HepG2 (cell line): Measurements from ENCODE around the gene PAK6.

ENCODE experiments used
- BHLHE40 ChIP-seq: IDR thresholded peaks from 2 replicates; pipeline ENCODE4 v1.6.1; 2011; ENCODE audit warnings: low read length, improper control_type of control experiment
- EP300 ChIP-seq, 3 experiments: sonication (generic) in 1 of 3; formaldehyde crosslinking in 1 of 3; IDR thresholded peaks; 2 replicates each; pipeline versions ENCODE4 v1.5.1 to v1.6.1; 2011 to 2020; ENCODE audit warnings: low read depth in 2 of 3, low read length in 2 of 3, borderline replicate concordance in 1 of 3, improper control_type of control experiment in 1 of 3, mild to moderate bottlenecking in 1 of 3, missing genetic modification reagents in 1 of 3, moderate library complexity in 1 of 3
- FIP1L1 ChIP-seq: fragments of 200-400 bp; formaldehyde crosslinking; IDR thresholded peaks from 2 replicates; pipeline ENCODE4 v1.6.1; 2018; ENCODE audit warnings: low read depth, mild to moderate bottlenecking, low read length, moderate library complexity, borderline replicate concordance; ENCODE audit not compliant: insufficient read depth
- FOXA3 ChIP-seq: IDR thresholded peaks from 2 replicates; pipeline ENCODE4 v1.6.1; 2016; ENCODE audit warnings: missing genetic modification reagents, missing compliant biosample characterization
- POLR2A ChIP-seq, 2 experiments: IDR thresholded peaks; 2 replicates each; pipeline ENCODE4 v1.6.1; 2011; ENCODE audit warnings: low read depth in 2 of 2, low read length in 2 of 2, mild to moderate bottlenecking in 1 of 2, moderate library complexity in 1 of 2; ENCODE audit not compliant: insufficient read depth in 1 of 2
- POLR2AphosphoS5 ChIP-seq: IDR thresholded peaks from 2 replicates; pipeline ENCODE4 v1.6.1; 2012; ENCODE audit warnings: low read depth, low read length
- TCF12 ChIP-seq, 2 experiments: fragments of 450-650 bp in 1 of 2; sonication (generic) in 1 of 2; formaldehyde crosslinking in 1 of 2; IDR thresholded peaks; 2 replicates each; pipeline versions ENCODE4 v1.6.1 to v1.8.0; 2017 to 2022; ENCODE audit warnings: antibody characterized with exemption in 1 of 2, mild to moderate bottlenecking in 1 of 2, missing genetic modification reagents in 1 of 2, moderate library complexity in 1 of 2
- ZFP36 ChIP-seq: fragments of 150-350 bp; IDR thresholded peaks from 2 replicates; pipeline ENCODE4 v1.6.1; 2018; ENCODE audit warnings: borderline replicate concordance, low read length, low read depth; ENCODE audit not compliant: partially characterized antibody
- ZFP90 ChIP-seq: sonication (generic); formaldehyde crosslinking; IDR thresholded peaks from 2 replicates; pipeline ENCODE4 v1.8.0; 2022; ENCODE audit warnings: missing genetic modification reagents, mild to moderate bottlenecking, inconsistent platforms, borderline replicate concordance
- ZNF354B ChIP-seq: sonication (generic); formaldehyde crosslinking; IDR thresholded peaks from 2 replicates; pipeline ENCODE4 v1.8.0; 2022; ENCODE audit warnings: mild to moderate bottlenecking, missing genetic modification reagents
- ZNF792 ChIP-seq: IDR thresholded peaks from 2 replicates; pipeline ENCODE4 v1.6.1; 2016
- TF ChIP-seq, protein P1 (sequence below): sonication (generic); formaldehyde crosslinking; IDR thresholded peaks from 2 replicates; pipeline ENCODE4 v1.4.0; 2020; ENCODE audit warnings: mild to moderate bottlenecking, missing genetic modification reagents, borderline replicate concordance
- TF ChIP-seq, protein P2 (sequence below): IDR thresholded peaks from 2 replicates; pipeline ENCODE4 v1.6.1; 2016; ENCODE audit warnings: low read depth, borderline replicate concordance

DNA sequence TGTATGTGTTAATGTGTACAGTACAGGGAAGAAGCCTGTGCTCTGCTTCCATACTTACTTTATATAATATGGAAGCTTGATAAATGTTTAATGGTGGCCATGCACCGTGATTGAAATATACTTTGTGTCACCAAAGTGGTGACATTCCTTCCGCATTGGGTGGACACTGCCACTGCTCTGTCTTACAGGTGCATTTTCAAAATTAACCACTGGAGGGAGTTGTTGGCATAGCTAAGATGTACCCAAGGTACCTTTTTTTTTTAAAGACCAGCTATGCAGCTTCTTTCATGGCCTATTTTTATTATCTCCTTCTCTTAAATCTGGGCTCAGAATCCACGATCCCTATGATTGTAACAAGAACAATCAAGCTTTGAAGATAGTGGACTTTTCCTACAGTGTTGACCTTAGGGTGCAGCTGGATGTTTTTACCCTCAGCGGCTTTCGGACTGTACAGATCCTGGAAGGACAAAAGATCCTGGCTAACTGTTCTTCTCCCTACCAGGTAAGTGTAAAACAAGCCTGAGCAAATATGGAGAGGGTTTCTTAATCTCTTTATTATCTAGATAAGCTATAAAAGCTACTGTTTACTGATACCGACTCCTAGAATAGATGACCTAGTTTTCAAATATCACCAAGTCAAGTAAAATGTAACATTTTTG lies 21.6 kb upstream of the PAK6 start:
- TF ChIP-seq, protein P1, sequence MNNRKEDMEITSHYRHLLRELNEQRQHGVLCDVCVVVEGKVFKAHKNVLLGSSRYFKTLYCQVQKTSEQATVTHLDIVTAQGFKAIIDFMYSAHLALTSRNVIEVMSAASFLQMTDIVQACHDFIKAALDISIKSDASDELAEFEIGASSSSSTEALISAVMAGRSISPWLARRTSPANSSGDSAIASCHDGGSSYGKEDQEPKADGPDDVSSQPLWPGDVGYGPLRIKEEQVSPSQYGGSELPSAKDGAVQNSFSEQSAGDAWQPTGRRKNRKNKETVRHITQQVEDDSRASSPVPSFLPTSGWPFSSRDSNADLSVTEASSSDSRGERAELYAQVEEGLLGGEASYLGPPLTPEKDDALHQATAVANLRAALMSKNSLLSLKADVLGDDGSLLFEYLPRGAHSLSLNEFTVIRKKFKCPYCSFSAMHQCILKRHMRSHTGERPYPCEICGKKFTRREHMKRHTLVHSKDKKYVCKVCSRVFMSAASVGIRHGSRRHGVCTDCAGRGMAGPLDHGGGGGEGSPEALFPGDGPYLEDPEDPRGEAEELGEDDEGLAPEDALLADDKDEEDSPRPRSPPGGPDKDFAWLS (CRISPR knock-in tag) = no peak
- TF ChIP-seq POLR2A (IDR thresholded peaks at IDR 0.05; ENCODE audit: insufficient read depth in 1 of 2, low read depth in 2 of 2, low read length in 2 of 2) (no peak), POLR2AphosphoS5 (no peak), BHLHE40 (no peak), ZNF354B (no peak), TCF12 (IDR thresholded peaks at IDR 0.05) (no peak), TCF12 (CRISPR knock-in tag; IDR thresholded peaks at IDR 0.05) (no peak), ZFP36 (no peak), FOXA3 (CRISPR knock-in tag) (no peak), ZNF792 (CRISPR knock-in tag) (no peak), FIP1L1 (no peak), EP300 (IDR thresholded peaks at IDR 0.05; ENCODE audit: low read depth in 2 of 2, low read length in 2 of 2) (no peak), EP300 (CRISPR knock-in tag; IDR thresholded peaks at IDR 0.05; ENCODE audit: borderline replicate concordance) (no peak), ZFP90 (CRISPR knock-in tag) (no peak)
- TF ChIP-seq, protein P2, sequence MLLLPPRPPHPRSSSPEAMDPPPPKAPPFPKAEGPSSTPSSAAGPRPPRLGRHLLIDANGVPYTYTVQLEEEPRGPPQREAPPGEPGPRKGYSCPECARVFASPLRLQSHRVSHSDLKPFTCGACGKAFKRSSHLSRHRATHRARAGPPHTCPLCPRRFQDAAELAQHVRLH (CRISPR knock-in tag) = no peak
